ENCODE data around the gene ADGRV1.

Gene ADGRV1, protein sequence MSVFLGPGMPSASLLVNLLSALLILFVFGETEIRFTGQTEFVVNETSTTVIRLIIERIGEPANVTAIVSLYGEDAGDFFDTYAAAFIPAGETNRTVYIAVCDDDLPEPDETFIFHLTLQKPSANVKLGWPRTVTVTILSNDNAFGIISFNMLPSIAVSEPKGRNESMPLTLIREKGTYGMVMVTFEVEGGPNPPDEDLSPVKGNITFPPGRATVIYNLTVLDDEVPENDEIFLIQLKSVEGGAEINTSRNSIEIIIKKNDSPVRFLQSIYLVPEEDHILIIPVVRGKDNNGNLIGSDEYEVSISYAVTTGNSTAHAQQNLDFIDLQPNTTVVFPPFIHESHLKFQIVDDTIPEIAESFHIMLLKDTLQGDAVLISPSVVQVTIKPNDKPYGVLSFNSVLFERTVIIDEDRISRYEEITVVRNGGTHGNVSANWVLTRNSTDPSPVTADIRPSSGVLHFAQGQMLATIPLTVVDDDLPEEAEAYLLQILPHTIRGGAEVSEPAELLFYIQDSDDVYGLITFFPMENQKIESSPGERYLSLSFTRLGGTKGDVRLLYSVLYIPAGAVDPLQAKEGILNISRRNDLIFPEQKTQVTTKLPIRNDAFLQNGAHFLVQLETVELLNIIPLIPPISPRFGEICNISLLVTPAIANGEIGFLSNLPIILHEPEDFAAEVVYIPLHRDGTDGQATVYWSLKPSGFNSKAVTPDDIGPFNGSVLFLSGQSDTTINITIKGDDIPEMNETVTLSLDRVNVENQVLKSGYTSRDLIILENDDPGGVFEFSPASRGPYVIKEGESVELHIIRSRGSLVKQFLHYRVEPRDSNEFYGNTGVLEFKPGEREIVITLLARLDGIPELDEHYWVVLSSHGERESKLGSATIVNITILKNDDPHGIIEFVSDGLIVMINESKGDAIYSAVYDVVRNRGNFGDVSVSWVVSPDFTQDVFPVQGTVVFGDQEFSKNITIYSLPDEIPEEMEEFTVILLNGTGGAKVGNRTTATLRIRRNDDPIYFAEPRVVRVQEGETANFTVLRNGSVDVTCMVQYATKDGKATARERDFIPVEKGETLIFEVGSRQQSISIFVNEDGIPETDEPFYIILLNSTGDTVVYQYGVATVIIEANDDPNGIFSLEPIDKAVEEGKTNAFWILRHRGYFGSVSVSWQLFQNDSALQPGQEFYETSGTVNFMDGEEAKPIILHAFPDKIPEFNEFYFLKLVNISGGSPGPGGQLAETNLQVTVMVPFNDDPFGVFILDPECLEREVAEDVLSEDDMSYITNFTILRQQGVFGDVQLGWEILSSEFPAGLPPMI (N-terminal part only)

DNA sequence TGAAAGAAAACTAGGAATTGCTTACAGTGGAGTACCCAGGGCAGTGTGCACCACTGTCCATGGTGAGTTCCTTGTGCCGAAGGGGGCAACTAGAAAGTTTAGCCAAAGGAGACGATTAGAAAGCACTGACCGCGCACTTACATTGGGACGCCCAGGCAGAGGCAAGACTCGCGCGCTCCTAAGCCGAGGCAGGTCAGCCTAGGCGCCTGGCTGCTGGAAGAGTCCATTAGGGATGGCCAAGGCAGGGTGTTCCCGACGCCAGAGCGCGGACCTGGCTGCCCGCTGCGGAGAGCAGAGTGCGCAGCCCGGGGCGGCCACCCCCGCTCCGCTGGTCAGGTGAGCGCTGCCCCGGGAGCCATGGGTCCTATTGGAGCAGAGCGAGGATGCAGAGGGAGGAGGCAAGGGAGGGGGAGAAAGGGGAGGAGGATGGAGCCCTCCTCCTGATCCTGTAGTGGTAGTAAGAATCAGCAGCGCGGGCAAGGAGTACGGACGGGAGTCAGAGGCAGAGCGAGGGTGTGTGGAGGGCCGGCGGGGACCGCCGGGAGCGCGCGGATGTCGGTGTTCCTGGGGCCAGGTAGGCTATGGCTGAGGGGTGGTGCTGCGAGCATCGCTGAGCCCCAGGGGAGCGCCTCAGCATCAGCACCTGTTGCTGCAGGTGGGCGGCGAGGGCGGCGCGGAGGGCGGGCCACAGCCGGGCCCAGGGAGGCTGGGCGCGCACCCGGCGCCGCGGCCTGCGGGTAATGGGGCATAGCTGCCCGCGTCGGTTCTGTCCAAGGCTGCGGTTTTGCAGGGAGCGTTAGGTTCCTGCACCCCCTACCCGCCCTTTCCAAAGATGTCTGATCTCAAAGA lies at the start of gene ADGRV1:
Gene ADGRV1, plus strand, starts transcription at position 454 of the 849 bp plus-strand sequence. Its CDS starts 99 bp downstream, at position 553.
- DNase-seq: peak; percentile 41

DNA sequence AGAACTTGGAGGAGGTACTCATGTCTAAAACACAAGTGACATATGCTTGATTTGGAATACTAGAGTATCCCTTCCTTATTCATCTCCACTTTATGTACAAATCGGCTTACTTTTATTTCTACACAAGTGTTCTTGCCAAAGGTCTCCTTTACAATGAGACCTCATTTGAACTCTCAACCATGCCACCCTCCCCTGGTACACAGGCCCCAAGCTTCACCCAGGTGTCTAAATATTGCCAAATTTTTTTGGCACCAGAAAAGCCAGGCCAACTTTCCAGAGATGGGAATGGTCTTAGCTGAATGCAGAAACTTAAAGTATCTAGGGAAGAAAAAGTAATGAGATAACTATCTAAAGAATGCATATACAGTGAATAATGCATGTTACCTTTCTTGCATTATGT lies 48.2 kb upstream of the ADGRV1 start:
- no peak for DNase-seq

DNA sequence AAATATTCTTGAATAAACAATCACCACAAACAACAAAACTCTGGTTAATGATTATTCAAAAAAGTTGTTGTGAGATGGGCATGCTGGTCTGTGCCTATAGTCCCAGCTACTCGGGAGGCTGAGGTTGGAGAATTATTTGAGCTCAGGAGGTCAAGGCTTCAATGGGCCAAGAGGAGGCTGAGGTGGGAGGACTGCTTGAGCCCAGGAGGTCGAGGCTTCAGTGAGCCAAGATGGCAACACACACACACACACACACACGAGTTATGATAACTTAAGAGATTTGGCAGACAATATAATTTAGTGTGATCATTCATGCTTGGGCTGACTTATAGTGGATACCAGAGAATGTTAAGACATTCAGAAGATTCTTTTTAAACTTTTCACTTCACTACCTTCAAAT lies 44.1 kb upstream of the ADGRV1 start:
- DNase-seq: no peak

DNA sequence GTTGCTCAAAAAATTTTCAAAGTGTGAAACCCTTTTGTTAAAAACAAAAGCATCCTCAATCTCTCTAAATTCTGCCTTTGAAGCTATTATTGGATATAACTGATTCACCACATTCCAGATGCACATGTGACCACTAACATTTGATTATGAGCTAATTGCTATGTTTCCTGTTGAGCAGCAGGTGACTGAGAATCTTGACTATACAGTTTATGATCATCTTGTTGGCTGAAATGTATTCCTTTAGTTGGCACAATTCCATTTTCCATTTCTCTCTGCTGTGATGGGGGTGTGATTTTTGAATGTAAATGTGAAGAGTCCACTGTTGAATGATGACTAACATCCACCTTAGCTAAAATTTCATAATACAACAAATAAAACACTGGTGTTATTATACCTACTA lies 39.9 kb upstream of the ADGRV1 start:
- no peak for DNase-seq

DNA sequence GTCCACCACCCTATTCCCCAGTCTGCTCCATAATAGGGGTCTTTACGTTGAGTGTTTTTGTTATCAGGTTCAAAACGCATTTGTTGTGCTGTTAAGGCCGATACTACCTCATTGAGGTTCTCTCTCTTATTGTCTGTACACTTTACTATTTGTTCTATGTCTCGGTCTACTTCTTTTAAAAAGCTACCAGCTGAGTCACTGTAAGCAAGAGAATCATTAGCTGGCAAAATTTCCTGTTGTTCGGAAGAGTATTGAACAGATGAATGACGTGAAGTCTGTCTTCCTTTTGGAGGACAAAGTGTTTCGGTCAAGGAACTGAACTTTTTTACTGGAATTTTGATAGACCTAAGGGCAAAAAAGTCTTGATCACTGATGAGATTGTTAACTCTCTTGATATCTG lies 39.5 kb upstream of the ADGRV1 start:
- no peak for DNase-seq

DNA sequence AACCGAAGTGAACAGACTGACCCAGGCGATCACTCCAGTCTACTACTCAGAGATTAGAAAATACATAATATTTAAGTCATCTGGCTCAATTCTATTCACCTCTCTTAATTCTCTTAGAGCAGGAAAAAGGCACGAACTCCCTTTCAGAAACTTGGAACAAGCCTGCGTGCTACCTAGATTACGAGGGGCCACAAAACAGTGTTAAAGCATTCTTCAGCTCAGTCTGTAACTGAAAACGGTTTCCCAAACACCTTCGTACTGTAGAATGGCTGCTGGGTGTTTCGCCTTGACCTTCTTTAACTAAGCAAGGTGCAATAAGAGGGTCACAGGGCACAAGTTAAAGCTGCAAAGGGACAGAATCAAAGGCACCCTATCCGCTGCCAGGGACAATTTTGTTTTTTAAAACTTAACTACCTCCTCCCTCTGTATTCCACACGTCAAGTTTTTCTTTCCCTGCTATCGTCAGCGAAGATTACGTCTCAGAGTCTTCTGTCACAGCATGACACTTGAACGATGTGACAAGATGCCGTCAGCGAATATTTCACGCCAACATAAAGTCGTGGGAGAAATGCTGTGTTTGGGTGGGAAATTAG lies 29.9 kb upstream of the ADGRV1 start:
- peak; percentile 19 for DNase-seq

DNA sequence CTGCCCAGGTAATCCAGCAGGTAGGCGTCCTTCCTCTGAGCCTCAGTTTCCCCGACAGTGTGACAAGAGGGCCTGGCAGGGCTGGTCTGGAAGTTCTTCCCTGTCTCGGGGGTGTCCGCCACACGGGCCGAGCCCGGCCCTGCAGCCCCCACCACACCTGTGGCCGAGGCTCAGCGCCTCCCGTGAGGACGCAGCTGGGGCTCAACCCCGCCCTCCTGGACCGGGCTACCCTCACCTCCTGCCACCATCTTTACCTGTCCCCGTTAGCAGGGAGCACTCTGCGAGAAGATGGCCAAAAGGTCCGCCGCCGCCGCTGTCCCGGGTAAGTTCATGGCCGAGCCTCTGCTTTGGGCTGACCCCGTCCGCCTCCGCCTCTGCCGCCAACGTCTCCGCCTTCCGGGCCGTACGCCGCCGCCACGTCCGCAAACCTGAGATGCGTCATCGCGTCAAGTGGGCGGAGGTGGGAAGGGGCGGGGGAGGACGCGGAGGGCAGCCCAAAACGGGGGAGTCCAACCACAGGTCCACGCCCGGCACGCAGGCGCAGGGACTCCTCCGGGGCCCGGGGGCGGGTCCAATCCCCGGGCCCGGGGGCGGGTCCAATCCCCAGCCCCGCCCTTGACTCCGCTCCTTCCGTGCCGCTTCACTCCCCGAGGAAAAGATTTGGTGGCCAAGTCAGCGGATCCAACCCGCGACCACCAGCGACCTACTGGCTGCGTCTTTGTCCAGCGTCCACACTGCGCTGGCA lies 29.2 kb upstream of the ADGRV1 start, which contains the start of gene LYSMD3:
Gene LYSMD3, minus strand, starts transcription at position 391 of the 745 bp plus-strand sequence. CDS start 4,295 bp downstream, outside the sequence.
- peak; percentile 99 for DNase-seq

DNA sequence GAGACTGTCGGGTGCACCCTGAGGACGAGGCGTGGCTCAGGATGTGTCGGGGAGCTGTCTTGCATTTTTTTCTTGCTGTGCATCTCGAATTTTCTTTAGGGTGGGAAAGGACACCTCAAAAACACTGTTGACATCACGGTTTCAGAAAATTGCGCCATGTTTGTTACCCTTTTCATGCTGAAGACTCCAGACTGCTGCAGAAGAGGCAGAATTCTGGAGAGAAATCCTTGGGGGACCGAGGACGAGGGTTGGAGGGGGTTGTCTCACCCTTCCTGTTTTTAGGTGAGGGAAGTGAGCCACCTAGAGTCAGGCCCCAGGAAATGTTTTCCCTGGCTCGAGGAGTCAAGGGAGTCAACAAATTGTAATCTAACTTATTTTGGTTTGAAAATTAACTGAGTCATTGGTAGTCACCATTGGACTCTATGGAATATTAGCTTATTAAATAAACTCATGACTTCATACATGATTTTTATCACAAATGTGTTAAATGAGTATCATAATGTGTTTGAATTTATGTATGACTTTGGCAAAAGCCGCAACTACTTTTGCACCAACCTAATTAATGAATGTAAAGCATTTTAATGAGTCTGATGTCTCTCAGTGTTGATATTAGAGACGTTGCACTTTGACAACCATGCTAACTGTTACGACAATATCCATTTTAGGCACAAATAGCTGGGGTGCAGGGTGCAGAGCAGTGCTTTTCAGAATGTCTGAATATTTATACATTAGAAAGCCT lies 28.5 kb upstream of the ADGRV1 start:
- DNase-seq: peak; percentile 84

DNA sequence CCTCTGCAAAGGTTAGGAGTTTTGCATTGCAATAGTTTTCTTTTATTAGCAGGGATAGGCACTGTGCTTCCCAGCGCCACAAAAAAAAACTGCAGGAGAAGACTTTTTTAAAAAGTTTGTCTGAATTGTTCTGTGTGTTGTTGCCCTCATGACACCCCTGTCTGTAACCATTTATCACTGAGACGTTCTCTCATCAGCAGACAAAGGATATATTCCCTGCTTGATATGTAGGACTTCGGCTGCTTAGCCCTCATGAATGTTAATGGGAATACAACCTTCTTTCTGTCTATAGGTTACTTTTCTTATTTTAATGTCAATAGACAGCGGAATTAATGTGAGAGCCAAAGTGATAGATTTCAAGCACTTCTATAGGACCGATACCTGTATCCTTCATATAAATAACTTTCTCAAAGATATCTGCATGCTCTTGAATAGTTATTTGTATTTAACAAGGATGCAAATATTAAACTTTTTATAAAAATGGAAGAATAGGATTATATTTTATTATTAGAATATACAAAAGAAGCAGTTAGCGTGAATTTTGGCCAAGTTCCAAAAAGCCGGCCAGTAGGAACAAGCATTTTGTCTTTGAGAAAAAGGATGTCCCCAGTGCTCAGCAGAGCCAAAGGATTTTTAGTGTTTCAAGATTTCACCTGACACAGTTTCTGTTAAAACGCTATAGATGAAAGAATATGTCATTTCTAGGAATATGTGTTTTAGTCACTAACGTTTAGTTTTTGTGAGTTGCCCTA lies 27.7 kb upstream of the ADGRV1 start:
- DNase-seq: no peak

DNA sequence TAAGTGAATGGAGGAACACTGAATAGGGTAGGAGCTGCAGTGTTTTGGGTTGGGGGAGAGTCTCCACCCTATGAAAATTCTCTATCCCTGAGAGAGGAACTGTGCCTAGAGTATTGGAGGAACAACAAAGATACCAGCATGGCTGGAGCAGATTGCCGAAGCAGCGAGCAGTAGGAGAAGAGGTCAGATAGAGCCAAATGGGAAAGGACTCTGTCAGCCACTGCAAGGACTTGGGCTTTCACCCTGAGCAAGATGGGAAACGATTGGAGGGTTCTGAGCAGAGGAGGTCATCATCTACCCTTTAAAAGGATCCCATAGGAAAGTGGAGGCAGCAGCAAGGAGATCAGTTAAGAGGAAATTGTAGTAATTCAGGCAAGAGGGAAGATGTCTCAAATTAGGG lies 24.8 kb upstream of the ADGRV1 start:
- no peak for DNase-seq

DNA sequence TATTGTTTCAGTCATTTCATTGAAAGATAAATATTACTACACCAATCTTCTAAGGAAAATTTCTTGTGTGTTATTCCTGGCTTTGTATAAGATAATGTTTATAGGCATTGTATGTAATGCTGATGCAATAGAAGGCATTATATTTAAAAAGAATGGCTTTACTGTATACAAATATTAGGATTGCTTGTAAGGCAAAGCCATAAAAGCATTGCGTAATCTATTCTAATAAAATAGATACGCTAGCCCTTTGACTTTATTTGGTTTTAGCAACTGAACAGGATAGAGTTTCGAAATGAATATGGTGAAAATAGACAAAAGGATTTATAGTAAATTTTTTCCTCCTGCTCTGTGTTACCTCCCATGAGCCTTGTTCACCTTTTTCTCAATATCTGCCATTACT lies 23.7 kb upstream of the ADGRV1 start:
- DNase-seq: no peak

DNA sequence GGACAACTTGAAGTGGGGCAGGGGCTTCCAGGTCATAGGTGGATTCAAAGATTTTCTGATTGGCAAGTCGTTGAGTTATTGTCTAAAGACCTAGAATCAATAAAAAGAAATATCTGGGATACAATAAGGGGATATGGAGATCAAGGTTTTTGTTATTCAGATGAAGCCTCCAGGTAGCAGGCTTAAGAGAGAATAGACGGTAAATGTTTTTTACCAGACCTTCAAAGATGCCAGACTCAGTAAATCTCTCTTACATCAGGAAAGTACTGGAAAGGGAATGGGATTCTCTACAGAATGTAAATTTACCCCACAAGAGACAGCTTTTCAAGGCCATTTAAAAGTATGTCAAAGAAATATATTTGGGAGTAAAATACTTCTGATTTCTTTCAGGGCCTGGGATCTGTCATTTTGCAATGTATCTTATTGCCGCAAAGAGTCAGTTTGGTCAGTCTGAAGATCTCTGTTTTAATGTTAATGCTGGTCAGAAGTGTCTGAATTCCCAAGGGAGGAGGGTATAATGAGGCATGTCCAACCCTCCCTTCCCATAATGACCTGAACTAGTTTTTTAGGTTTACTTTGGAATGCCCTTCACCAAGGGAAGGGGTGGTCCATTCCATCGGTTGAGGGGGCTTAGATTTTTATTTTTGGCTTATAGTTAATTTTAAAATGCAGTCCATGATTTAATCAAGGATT lies 15.6 kb upstream of the ADGRV1 start:
- DNase-seq: no peak

DNA sequence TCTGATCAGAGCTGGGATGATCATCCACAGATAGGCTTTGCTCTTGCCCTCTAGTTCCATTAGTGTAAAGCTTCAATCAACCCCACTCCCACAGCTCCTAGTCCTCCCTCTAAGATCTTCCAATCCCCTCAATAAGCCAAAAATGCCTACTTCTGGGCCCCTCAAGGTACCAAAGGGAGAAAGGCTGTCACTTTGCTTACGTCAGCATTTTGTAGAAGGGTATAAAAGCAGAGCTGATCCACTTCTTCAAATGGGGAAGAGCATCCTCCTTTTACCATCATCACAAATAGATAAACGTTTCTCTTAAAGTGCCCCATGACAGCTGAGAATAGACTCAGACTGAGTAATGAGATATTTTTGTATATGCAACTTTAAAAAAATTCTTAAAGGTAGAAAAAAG lies 13.1 kb upstream of the ADGRV1 start:
- DNase-seq: no peak

DNA sequence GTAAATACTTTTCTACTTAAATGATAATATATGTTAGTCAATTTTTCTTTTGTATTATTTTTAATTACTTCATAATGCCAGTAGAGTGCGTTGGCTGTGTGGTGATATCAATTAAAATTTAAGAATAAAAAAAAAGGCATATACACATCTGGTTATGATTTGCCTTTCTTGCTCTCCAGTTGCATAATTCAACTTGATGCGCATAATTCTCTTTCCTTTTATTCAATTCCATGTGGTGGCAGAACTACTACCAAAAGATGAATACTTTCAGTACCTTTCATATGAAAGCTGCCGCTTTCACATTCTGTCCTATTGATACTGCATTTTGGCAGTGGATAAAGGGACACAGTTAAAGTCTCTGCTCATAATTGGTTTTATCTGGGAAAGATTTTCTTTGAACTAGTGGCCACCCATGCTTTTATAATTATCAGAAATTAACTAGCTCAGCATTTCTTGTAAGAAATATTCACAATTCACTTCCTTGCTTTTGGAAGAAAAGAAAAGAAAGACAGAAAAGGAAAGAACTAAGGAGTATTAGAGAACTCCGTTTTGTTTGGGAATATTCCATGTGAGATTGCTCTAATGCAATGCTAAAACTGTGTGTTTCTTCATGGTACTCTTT lies 12.3 kb upstream of the ADGRV1 start:
- no peak for DNase-seq

DNA sequence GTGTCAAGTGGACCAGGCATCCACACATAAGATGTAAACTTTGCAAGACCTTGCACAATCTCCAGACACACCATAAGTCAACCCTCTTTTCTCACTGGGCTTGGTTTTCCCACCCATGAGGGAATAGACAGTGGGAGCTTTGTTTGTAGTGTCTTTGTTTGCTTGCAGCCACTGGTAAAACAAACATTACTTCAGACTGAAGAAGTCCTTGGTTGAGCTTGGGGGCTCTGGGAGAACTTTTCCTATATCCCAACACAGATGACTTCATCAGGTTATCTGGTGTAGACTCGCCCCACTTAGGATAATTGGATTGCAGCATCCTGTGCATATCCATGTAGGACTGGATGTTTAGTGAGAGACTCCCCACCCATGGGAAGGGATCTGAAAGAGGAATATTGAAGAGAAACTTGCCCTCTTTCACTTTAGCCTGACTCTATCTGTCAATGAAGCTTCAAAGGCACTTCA lies 11.5 kb upstream of the ADGRV1 start:
- DNase-seq: no peak

DNA sequence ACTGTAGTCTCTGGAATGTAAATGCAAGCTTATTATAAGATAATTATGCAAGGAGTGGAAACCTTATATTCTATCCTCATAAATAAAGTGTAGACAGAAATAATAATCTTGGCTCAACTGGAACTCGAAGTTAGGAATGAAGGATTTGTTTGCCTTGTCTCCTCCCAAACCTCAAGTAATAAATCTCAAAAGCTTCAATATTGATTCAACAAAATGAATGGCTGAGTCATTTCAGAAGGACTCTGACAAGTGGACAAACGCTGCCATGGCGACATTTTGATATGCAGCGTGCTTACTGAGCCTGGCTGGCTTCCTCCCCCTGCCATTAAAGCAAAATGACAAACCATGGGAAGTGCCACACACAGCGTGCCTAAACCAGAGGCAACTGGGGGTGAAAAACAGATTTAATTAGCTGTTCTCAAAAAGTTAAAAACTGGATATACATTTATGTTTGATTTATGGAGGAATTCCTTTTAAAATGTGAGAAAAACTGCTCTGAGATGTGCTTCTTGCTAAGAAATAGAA lies 10.5 kb upstream of the ADGRV1 start:
- no peak for DNase-seq

DNA sequence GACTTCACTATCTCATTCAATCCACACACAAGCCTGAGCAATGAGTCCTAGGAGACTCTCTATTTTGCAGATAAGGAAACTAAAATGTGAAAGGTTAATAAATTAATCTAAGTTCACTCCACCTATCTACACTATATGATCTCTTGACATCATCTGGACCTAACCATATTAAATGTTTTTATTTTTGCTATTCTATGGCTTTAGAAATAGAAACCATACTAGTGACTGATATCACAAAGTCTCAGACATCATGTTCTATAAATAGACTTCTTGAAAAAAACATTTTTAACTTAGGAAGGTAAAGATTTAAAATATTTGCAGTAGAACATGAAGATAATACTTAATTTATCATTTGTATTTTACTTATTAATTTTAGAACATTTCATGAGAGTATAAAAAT lies 9.4 kb upstream of the ADGRV1 start:
- DNase-seq: no peak
